Stimulated activated CD8-positive, alpha-beta memory T cell treated with anti-CD3 and anti-CD28 coated beads, Interleukin-12 subunit alpha, Interleukin-12 subunit beta, amount 100 ng/mL, for 4 hours (primary cell): ENCODE measurements around the gene SGCD.

Experiments
- DNase-seq: peaks from one replicate; pipeline ENCODE4 v3.0.0-alpha.2; 2020; ENCODE audit warnings: low read depth

Gene SGCD

GRCh38 chr5:156778139-156778706 lies 451.3 kb downstream of the SGCD start:
- no peak for DNase-seq

- DNase-seq, result no peak
Observed at GRCh38 chr5:156778752-156779151, 451.8 kb downstream of the SGCD start.

DNA sequence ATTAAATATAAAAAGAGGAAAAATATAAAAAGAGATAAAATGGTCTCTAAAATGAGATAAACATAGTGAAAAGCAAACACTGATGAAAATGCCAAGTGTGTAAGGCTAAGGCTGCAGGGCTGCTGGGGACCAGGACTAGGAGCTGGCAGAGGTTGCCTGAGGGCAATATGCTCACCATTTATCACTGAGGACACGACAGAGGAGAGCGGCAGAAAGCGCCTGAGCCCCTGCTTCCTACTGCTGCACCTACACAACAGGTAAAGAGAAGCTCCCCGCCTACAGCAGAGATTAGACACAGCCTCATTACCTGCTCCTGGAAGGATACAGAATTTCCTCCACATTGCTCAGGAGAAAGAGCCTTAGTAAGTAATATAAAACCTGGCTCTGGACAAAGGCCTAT lies 452.5 kb downstream of the SGCD start:
- DNase-seq, result no peak

- no peak for DNase-seq
Observed at GRCh38 chr5:156783092-156783491, 456.1 kb downstream of the SGCD start.

- no peak for DNase-seq
Observed at GRCh38 chr5:156794687-156795086, 467.7 kb downstream of the SGCD start.

DNA sequence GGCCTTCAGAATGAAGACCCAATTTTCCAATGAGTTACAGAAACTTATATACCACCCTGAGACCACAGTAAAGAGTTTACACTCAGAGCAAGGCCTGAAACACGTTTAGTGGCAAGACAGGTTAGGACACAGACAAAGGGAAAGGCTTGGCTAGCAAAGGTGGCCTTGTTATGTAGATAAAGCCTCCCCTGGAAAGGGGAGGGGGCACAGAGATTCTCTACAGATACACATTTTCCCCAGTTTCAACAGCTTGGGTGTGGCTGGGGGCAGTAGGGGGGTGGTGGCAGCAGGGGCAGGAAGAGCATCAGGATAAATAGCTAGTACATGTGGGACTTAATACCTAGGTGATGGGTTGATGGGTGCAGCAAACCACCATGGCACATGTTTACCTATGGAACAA lies 471.2 kb downstream of the SGCD start:
- no peak for DNase-seq

DNA sequence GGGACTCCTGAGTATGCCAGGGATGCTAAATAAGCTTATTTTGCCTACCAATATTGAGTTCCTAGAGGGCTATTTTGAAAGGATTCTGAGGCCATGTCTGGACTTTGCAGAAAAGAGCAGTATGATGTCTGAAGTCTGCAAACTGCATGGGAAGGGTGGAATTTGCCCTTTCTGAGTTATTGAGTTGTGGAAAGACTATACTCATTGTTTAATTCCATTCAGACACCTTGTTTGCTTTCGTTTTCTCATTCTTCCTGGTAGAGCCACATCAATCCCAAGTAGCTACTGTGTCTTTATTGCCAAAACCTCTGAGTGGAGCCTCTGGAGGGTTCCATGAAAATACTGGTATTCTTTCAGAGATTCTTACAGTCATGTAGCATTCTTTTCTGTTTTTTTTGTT lies 472.2 kb downstream of the SGCD start:
- DNase-seq, result no peak

GRCh38 chr5:156800929-156801328 lies 474.0 kb downstream of the SGCD start:
- no peak for DNase-seq

DNA sequence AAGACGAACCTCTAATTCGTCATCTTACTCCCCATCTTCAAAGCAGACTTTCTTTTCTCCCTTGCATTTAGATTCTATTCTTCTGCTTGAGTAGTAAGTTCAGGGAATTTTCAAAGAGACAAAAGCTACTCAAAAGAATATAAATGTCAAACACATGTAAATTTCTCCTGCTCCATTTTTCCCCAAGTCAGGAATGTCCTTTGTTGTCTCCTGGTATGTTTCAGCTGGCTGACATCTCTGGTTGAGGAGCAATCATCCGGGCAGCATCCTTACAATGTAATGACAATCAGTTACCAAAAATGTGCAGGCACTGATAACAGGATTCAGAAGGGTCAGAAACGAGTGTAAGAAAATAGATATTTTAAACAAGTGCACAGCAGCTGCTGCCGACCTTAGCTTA lies 475.5 kb downstream of the SGCD start:
- DNase-seq, result no peak

DNA sequence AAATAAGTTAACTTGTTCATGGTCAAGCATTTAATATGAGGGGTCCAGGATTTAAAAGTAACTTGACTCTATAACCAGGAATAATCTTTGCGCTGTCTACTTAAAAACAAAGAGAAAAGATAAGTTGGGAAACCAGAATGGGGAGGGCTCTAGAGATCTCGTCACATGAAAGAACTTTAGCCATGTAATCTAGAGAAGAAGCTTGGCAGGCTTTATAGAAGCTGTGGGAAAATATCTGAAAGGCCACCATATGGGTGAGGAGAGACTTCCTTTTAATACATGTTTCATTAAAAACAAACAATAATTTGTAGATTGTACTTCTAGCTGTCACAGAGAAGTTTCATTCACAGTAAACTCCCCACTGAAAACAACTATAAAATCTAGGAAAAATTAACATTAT lies 476.4 kb downstream of the SGCD start:
- no peak for DNase-seq

DNA sequence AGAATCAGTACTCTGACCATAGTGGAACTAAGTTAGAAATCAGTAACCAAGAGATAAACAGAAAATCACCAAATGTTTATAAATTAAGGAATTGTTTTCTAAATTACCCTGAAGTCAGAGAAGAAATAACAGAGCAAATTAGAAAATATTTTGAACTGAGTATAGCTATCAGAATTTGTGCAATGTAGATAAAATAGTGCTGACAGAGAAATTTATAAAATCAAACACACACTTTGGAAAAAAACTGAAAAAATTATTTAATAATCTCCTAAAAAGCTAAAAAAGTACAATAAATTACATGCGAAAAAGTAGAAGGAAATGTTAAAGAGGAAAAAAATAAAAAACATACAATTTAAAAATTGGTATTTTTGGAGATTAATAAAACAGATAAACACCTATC lies 486.0 kb downstream of the SGCD start:
- no peak for DNase-seq

GRCh38 chr5:156815988-156816599 lies 489.1 kb downstream of the SGCD start:
- no peak for DNase-seq
